Amniotic epithelial cell (primary cell): ENCODE data around the gene NSMF.

Experiments
- DNase-seq: peaks from one replicate; pipeline ENCODE4 v3.0.0-alpha.2; 2010; ENCODE audit warnings: low read depth

Gene NSMF

GRCh38 chr9:137429974-137430722 lies 29.0 kb downstream of the NSMF start:
- no peak for DNase-seq

- no peak for DNase-seq
Observed at GRCh38 chr9:137429546-137429890, 29.6 kb downstream of the NSMF start.

GRCh38 chr9:137428841-137429545 lies 30.1 kb downstream of the NSMF start:
- DNase-seq, result no peak

- no peak for DNase-seq
Observed at GRCh38 chr9:137428311-137428630, 30.9 kb downstream of the NSMF start.

GRCh38 chr9:137427454-137428310 lies 31.5 kb downstream of the NSMF start:
- DNase-seq, result no peak

GRCh38 chr9:137426018-137426681 lies 33.0 kb downstream of the NSMF start:
- DNase-seq, result no peak

- DNase-seq, result no peak
Observed at GRCh38 chr9:137423514-137424291, 35.4 kb downstream of the NSMF start.

- peak; percentile 83 for DNase-seq
Observed at GRCh38 chr9:137422604-137423513, 36.3 kb downstream of the NSMF start, which contains the start of the genes EXD3 and NOXA1. TSS of gene EXD3 (minus strand) at chr9:137423162. CDS start at chr9:137395357, 27,805 bp downstream. TSS of gene NOXA1 (plus strand) at chr9:137423393. CDS start at chr9:137423530, 137 bp downstream.

- no peak for DNase-seq
Observed at GRCh38 chr9:137421838-137422603, 37.1 kb downstream of the NSMF start.

GRCh38 chr9:137417161-137418021 lies 41.7 kb downstream of the NSMF start:
- no peak for DNase-seq

GRCh38 chr9:137416563-137417151 lies 42.5 kb downstream of the NSMF start:
- no peak for DNase-seq

GRCh38 chr9:137416006-137416562 lies 43.0 kb downstream of the NSMF start:
- DNase-seq, result no peak

GRCh38 chr9:137415451-137415850 lies 43.7 kb downstream of the NSMF start:
- DNase-seq, result no peak

GRCh38 chr9:137412431-137412830 lies 46.7 kb downstream of the NSMF start:
- peak; percentile 13 for DNase-seq

GRCh38 chr9:137411645-137412380 lies 47.3 kb downstream of the NSMF start:
- peak; percentile 91 for DNase-seq

- no peak for DNase-seq
Observed at GRCh38 chr9:137411260-137411644, 47.9 kb downstream of the NSMF start.

- no peak for DNase-seq
Observed at GRCh38 chr9:137410891-137411249, 48.3 kb downstream of the NSMF start.
